Lower leg skin (tissue), 4 donors: ENCODE measurements around the gene CIB4. TPM values are rescaled to one million over a fixed set of nuclear protein-coding genes. Genes with fewer than 3 reads are reported as not detected.

Experiments
- DNase-seq, 2 donors: peaks; one replicate each; pipeline ENCODE4 v3.0.0-alpha.2; 2019; ENCODE audit warnings: low spot score in 2 of 2
- H3K4me3 ChIP-seq: fragments of 200-600 bp; sonication (generic); 2 replicates; pipeline ENCODE4 v1.5.1; 2017; ENCODE audit warnings: mild to moderate bottlenecking, low read depth; ENCODE audit not compliant: poor library complexity, severe bottlenecking
- POLR2A ChIP-seq, 2 donors: fragments of 450-650 bp; IDR thresholded peaks; one replicate each; pipeline ENCODE4 v1.6.1; 2016 to 2017; ENCODE audit warnings: antibody characterized with exemption in 2 of 2, mild to moderate bottlenecking in 1 of 2, moderate library complexity in 1 of 2
- WGBS, 2 donors: methylation state at CpG; one replicate each; pipeline ENCODE4 v1.1.5; 2018; 5-methylcytosine and 5-hydroxymethylcytosine counted together
- intact Hi-C: fragments of 100-400 bp; cut with DNase I; formaldehyde crosslinking; loops from one replicate; pipeline ENCODE4 v1.15.0; 2023; ENCODE audit warnings: low total_unique reads
- total RNA-seq, 4 donors: library from RNA; depleted of rRNA; stranded (reverse); fragments of >200 nt; gene quantifications; one replicate each; pipeline ENCODE4 v1.1.0, GENCODE V29; 2016
- TF ChIP-seq, protein P1 (sequence below), 3 donors: fragments of 450-650 bp; IDR thresholded peaks; one replicate each; pipeline ENCODE4 v1.5.1; 2016; ENCODE audit warnings: antibody characterized with exemption in 3 of 3, mild to moderate bottlenecking in 3 of 3, moderate library complexity in 2 of 3

CIB4 gene
- total RNA-seq, 4 donors from 2014 or later, result not detected

- H3K4me3 ChIP-seq, result no peak overlapping the region
- DNase-seq, result no peak
- 76 to 82% methylated on average over 15 of the region's 15 CpGs for WGBS, 2 donors
- TF ChIP-seq, protein P1, sequence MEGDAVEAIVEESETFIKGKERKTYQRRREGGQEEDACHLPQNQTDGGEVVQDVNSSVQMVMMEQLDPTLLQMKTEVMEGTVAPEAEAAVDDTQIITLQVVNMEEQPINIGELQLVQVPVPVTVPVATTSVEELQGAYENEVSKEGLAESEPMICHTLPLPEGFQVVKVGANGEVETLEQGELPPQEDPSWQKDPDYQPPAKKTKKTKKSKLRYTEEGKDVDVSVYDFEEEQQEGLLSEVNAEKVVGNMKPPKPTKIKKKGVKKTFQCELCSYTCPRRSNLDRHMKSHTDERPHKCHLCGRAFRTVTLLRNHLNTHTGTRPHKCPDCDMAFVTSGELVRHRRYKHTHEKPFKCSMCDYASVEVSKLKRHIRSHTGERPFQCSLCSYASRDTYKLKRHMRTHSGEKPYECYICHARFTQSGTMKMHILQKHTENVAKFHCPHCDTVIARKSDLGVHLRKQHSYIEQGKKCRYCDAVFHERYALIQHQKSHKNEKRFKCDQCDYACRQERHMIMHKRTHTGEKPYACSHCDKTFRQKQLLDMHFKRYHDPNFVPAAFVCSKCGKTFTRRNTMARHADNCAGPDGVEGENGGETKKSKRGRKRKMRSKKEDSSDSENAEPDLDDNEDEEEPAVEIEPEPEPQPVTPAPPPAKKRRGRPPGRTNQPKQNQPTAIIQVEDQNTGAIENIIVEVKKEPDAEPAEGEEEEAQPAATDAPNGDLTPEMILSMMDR (IDR thresholded peaks at IDR 0.05), result no peak
- no peak for TF ChIP-seq POLR2A (IDR thresholded peaks at IDR 0.05)
- intact Hi-C loops, result loop anchor here (10.0 kb wide), 1 partner anchor 619 kb away; no protein-coding TSS in a partner anchor
Measured at GRCh38 chr2:26574066-26574899, 66.9 kb downstream of the CIB4 start.

GRCh38 chr2:26573241-26573925 lies 67.8 kb downstream of the CIB4 start:
- intact Hi-C loops, result loop anchor here (10.0 kb wide), 1 partner anchor 619 kb away; no protein-coding TSS in a partner anchor
- DNase-seq, result no peak
- TF ChIP-seq, protein P1 (IDR thresholded peaks at IDR 0.05), result no peak
- no peak for TF ChIP-seq POLR2A (IDR thresholded peaks at IDR 0.05)
- no peak overlapping the region for H3K4me3 ChIP-seq
- 80 to 88% methylated on average over 16 to 17 of the region's 17 CpGs for WGBS, 2 donors

DNA sequence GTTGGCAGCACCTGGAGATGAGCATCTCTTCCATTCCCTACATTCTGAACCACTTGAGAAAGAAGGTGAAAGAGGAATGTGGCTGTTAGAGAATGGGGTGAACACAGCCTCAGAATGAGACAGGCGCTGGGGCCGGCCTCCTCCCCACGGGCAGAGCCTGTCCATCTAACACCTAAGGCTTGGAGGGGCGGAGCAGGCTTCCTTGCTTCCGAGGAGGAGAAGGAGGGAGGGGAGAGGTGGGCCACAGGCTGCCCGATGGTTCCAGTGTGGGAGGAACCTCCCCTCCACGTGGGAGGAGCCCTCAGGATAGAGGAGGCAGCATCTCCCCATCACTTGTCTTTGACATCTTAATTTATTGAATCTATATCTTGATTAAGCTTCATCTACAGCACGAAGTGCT lies 68.6 kb downstream of the CIB4 start:
- no peak overlapping the region for H3K4me3 ChIP-seq
- TF ChIP-seq, protein P1 (IDR thresholded peaks at IDR 0.05), result no peak
- no peak for TF ChIP-seq POLR2A (IDR thresholded peaks at IDR 0.05)
- 48 to 49% methylated on average over 8 of the region's 8 CpGs for WGBS, 2 donors
- no peak for DNase-seq
- intact Hi-C loops, result loop anchor here (10.0 kb wide), 1 partner anchor 618 kb away; no protein-coding TSS in a partner anchor

DNA sequence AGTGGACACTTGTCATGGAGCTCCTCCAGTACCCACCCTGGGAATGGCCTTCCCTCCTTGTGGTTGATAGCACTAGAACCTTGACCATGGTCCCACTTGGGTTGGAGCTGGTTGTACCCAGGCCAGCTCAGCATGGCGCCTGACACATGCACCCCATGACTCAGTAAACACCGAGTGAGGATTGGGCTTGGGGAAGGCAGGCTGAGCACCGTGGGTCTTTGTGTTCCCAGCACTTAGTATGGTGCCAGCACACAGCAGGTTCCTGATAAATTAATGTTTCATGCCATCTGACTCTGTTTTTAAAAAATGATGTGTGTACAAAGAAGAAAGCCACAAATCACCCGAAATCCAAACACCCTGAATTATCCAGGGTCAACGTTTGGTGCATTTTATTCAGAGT lies 69.8 kb downstream of the CIB4 start:
- TF ChIP-seq, protein P1 (IDR thresholded peaks at IDR 0.05), result no peak
- TF ChIP-seq POLR2A (IDR thresholded peaks at IDR 0.05), result no peak
- WGBS, 2 donors, result 79 to 81% methylated on average over 5 of the region's 5 CpGs
- intact Hi-C loops, result loop anchor here (10.0 kb wide), 1 partner anchor 617 kb away; no protein-coding TSS in a partner anchor
- no peak for DNase-seq
- no peak overlapping the region for H3K4me3 ChIP-seq

GRCh38 chr2:26570083-26570430 lies 71.1 kb downstream of the CIB4 start:
- no peak for TF ChIP-seq POLR2A (IDR thresholded peaks at IDR 0.05)
- TF ChIP-seq, protein P1 (IDR thresholded peaks at IDR 0.05), result no peak
- DNase-seq, result peak in 1 of 2 donors; percentile 42
- 66 to 71% methylated on average over 8 of the region's 8 CpGs for WGBS, 2 donors
- intact Hi-C loops, result loop anchor here (10.0 kb wide), 1 partner anchor 615 kb away; no protein-coding TSS in a partner anchor
- no peak overlapping the region for H3K4me3 ChIP-seq
